ENCODE results near the gene ZDHHC9.

DNA sequence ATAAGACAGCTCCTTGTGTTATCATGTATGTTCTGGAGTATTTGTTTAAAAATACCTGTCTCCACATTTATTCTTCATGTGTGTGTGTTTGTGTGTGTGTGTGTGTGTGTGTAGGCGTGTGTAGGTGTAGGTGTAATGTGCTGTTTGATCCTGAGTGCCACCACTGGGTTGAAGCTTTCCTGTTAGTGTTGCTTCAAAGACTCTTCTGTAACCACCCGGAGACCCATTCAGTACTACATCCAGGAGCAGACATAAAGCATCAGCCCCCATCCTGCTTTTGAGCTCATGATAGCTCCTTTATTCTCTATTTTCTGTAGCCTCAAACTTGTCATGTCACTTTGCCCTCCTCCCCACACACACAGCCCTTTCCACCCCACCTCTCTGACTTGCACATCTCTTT lies 3.0 kb upstream of the ZDHHC9 start:
- TF ChIP-seq CTCF (IDR thresholded peaks at IDR 0.05) (no peak), EZH2 (IDR thresholded peaks at IDR 0.05; ENCODE audit: borderline replicate concordance, insufficient read depth, low read depth, low read length, poor library complexity, severe bottlenecking) (no peak)
